Right renal cortex interstitium (tissue), 3 donors: ENCODE data around the gene MEAK7. TPM values are rescaled to one million over a fixed set of nuclear protein-coding genes. Genes with fewer than 3 reads are reported as not detected.
"Not testable (repeated sequence)": the region's sequence is repeated elsewhere in the genome, so short reads cannot be mapped to it uniquely, and the experiment has no call there.

ENCODE experiments used
- DNase-seq, 3 donors: peaks; one replicate each; pipeline ENCODE4 v3.0.0-alpha.2; 2013; ENCODE audit warnings: low read depth in 3 of 3, low spot score in 2 of 3
- polyA plus RNA-seq, 3 donors: library from polyadenylated mRNA; unstranded; fragments of 120-200 nt; gene quantifications; one replicate each; pipeline ENCODE4 v1.2.1, GENCODE V29; 2013; ENCODE audit not compliant: insufficient read length in 3 of 3

The MEAK7 gene
- polyA plus RNA-seq, 3 donors: 16.7 to 19.0 (median 17.4) TPM

DNA sequence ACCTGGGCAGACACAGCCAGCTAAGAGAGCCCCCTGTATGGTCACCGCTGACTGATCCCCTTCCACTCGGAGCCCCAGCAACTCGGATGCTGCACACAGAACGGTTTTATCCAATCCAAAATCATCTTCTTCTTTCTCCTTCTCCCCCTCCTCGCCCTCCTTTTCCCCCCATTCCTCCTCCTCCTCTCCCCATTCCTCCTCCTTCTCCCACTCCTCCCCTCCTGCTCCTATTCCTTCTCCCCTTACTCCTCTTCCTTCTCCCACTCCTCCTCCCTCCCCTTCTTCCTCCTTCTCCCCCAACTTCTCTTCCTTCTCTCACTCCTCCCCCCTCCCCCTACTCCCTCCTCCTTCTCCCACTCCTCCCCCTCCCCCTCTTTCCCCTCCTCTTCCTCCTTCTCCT lies 30.4 kb upstream of the MEAK7 start:
- DNase-seq: no peak

DNA sequence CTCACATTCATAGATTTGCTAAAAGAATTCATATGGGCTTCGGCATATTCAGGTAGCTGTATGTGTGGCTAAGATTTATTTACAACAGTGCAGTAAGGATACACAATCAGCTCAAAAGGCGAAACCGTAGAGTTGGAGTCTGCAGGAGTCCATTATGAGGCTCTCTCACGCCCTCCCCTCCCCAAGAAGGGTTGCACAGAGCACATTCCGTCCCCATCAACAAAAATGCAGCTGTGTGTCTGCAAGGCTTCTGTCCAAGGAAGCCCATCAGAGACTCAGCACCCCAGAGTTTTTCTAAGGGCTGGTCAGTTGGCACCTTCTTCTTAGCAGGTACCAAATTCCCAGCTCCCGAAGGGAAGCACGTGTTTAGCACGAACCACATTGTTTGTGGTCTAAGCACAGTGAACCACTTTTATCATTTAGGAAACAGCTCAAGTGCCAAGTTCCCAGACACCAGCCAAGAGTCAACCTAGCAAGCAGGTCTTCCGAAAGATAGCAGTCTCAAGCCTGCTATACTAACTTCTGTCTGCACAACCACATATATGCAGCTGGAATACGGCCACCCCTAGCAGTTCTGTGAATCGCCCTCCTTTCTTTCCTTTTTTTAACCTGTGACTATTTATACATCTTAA lies 28.5 kb upstream of the MEAK7 start:
- no peak for DNase-seq

DNA sequence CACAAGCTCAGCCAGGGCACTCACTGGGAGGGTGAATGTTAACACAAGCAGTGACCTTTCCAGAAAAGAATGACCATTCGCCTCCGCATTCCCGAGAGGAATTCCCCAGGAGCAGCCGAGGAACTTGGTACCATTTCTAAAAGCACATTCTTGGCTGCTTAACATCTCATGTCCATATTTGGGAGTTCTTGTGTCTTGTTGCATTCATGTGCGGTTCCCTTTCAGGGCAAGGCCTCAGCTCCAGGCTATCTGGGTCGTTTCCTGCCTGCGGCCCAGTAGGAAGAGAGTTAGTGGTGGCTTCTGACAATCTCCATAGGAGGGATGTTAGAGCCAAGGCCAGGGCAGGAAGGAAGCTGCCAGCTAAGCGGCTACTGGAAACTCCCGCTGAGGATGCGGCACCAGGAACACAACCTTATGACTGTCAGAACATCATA lies 27.8 kb upstream of the MEAK7 start:
- no peak for DNase-seq

DNA sequence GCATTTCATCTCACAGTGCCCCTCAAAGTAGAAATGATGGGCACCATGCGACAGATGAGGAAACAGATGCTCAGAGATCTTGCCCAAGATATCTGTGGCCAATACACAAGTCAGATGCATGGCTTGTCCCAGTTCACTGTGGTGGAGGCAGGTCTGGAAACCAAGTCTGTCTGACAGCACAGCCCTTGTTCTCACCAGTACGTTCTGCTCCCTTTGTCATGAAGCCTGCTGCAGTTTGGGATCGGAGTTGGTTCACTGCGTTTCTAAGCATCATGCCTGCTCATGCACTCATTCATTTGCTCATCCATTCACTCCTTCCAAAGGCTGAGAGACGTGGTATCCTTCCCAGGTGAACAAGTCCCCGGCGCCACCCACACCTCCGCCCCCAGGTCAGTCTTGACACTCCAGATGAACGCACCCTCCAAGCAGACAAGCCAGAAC lies 27.2 kb upstream of the MEAK7 start:
- no peak for DNase-seq

DNA sequence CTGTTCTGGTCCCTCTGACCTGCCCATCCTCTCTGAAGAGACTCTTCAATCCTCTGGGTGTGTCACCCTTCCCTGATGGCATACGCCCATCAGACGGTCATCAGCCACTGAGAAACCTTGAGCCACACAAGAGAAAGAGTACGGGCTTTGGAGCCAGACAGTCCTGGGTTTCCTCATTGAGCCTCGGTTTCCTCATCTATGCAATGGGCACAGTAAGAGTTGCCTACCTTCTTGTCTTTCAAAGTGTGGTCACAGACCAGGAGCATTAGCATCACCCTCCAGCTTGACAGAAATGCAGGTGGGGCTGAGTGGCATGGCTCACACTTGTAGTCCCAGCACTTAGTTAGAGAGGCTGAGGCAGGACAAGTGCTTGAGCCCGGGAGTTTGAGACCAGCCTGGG lies 26.1 kb upstream of the MEAK7 start:
- no peak for DNase-seq

DNA sequence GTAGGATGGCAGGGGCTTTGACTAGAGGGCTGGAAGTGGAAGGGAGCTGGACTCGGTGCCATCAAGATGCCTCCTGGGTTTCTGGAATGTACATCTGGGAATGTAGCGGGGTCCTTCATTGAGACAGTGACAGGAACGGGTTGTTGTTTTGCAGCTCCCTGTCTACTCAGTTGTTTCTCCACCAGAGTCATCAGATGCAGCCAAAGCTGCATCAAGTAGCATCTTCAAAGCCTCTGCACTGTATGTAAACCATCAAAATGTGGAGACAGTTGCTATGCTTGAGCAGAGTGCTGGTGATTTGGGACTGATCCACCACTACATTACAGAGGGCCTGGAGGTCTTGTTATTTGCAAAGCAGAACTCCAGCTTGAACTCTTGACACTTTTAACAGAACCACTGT lies 25.1 kb upstream of the MEAK7 start:
- no peak for DNase-seq

DNA sequence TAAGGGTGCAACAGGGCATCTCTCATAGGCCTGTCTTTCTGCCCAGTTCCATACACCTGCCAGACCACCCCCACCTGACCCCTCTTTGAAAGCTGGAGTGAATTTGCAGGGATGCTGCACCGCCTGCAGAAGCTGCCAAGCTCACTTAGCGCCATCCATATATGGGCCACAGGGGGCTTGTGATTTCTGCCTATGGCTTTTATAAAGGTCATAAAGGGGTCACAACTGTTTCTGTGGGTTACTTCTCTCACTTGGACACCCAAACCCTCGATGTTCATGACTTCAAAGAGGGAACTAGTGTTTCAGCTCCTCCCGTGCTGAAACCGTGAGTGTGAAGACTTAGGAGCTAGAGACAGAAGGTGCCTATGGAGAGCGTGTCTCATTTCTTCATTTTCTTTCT lies 23.9 kb upstream of the MEAK7 start:
- DNase-seq: no peak

DNA sequence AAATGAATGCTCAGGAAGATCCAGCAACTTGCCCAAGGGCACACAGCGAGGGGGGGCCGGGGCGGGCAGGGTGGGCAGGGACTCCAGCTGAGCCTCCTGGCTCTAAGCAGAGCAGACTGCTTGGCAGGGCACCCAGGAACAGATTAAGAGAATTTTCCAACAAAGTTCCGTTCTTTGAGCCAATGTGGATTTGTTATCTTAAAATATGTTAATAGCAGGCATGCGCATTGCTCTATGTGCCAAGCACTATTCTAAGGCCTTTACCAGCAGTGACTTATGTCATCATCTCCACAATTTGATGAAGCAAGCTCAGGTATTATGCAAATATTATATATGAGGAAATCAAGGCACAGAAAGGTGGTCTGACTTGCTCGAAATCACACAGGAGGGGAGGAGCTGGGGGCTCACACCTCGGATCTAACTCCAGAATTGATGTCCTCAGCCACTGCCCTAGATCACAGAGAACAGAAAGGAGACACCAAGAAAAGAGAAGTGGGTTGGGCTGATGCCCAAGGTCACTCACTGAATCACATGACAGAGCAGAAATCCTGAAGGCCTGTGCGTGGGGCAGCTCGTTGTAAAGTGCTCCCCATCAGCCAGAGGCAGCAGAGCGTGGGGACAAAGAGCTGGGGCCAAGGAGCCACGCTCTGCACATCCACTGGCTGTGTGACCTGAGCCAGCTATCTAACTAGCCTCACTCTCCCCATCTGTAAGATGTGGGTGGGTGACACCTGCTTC lies 23.2 kb upstream of the MEAK7 start:
- DNase-seq: no peak

DNA sequence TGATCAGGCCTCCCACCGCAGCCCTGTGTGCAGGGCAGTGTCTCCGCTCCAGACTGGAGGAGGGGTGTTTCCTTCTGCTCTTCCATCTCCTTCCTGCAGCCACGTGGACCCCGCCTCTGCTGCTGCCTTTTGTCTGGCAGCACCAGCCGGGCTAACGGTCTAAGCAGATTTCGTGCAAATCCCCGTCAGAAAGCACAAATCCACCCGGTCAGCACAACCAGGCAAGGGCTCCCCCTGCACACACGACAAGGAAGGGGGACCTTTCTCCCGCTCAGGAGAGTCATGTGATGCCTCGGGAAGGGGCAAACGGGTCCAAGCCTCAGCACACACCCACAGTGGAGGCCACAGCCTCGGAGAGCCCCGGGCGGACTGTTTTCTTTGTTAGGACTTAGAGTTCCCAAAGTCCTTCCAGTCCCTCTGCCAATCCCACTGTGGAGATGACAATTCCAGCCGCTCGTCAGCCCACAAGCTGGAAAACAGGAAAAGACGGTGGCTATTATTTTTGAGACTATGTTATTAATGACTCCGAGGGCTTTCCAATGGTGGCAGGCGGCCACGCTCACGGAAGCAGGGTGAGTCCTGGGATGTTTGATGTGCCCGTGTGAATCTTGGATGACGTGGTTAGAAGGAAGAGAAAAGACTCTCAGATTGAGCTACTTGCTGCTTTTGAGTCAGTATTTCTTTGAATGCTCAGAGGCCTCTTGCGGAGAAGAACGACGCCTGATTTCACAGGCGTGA lies 22.5 kb upstream of the MEAK7 start:
- DNase-seq: no peak

DNA sequence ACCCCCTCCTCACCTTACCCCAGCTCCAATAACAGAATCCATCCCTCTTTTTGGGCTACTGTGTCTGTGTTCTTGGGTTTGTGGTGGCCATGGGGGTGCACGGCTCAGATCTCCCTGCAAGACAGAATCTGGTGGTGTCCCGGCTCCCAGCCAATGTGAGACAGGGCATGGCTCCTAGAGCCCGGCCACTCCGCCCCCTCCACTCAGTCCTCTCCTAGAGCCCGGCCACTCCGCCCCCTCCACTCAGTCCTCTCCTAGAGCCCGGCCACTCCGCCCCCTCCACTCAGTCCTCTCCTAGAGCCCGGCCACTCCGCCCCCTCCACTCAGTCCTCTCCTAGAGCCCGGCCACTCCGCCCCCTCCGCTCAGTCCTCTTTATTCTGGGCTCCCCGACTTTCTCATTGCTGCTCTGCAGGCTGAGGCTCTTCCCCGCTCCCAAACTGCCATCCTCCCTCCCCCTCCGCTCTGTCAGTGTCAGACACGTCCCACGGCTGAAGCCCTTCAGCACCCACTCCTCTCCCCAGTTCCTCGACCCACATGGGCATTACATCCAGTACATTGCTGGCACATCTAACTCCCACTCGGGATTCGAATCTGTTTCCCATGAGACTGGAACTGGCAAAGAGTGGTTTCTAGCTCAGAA lies 20.6 kb upstream of the MEAK7 start:
- not testable (repeated sequence) for DNase-seq

DNA sequence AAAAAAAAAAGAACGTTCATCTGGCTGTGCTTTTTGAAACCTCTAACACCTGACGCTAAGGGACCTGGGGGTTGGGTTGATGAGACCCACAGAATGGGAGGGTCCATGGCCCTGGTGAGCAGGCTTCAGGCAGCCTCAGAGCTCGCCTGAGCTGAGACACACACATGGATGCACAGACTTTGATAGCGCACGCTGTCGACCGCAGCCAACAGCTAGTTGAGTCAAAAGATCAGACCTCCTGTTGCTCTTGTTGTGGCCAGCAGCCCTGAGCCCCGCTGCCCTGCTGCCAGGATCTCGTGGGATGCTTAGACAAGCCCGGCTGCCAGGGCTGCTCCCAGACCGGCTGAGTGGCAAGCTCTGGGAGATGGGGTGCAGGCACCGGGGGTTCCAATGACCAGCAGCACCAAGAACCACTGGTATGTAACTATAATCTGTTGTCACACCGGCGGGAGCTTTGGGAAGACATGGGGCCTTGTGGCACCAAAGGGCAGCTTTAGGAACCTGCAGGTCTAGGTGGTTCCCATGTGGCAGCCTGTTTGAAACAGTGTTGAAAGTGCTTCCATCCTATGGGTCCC lies 20.0 kb upstream of the MEAK7 start:
- no peak for DNase-seq

DNA sequence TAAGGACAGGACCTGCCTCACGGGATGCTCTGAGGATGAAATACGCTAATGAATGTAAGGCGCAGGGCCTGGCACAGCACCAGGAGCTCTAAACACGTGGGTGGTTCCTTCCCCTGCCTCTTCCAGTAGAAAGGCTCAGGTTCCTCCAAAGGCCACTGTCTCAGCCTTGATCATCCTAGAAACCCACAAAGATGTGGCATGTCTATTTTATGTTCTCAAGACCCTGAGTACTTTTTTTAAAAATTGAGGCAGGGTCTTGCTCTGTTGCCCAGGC lies 17.0 kb upstream of the MEAK7 start:
- DNase-seq: no peak

DNA sequence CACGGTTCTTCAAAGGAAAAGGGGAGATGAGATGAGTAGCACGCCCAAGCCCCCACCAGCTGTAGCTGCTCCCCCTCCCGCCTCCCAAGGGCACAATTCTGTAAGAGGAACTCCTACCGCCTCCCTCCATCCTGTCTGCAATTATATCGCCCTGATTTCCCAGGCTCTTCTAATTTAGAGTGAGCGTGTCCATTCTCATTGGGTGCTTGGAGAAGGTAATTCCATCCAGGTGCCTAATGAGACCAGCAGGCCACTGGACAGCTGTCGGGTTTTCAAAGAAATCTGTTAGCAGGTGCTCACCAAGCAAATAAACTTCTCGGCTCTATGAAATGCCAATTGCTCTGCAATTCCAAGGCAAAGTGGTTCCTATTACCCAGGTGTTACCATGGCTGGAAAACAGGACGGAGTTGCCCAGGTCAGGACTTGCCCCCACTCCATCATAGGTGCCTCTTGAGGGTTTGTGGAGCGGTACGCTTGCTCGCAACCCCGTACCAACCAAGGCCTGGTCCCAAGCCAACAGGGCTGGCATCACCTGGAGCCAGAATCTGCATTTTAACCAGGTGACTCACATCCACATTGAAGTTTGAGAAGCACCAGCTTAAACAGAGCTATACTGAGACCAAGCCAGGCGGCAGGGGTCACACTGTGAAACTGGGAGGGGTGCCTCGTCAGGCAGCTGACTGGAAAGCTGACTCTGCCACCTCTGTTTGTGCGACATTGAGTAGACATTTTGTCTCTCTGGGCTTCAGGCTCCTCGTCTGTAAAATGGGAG lies 16.5 kb upstream of the MEAK7 start:
- no peak for DNase-seq

DNA sequence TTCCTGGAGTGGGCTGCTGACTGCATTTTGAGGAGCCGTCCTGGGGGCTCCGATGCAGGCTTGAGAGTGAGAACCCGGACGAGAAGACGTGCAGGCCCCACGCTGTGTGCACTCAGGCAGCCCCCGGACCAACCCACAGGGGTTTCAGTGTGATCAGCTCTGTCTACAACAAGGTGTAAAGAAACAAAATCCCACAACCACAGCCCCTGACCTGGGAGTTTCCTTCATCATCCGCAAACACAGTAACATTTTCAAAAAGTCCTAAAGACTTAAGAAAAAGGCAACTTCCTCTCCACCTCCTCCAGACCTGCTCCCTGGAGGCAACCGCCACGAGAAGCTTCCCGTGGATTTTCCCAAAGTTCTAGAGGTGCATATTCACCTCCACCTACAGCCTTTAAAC lies 15.4 kb upstream of the MEAK7 start:
- no peak for DNase-seq

DNA sequence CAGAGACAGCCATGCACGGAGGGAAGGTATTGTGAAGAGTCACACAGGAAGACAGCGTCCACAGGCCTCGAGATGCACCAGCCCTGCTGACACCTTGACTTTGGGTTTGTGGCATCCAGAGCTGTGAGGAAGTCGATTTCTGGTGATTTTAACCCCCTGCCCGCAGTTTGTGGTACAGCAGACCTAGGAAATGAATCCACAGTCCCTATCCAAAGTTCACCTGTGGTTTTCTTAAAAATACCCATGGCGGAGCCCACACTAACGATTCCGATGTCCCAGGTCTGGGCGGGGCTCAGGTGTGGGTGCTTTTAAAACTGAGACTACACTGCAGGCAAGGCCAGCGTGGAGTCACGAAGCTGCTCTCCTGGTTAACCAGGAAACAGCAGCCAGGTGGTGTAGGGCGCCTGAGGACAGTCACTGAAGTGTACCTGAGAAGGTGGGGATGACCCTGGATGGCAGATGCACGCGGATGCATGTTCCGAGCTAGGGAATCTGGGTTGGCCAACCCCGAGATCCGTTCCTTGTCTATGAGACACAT lies 14.4 kb upstream of the MEAK7 start:
- no peak for DNase-seq

DNA sequence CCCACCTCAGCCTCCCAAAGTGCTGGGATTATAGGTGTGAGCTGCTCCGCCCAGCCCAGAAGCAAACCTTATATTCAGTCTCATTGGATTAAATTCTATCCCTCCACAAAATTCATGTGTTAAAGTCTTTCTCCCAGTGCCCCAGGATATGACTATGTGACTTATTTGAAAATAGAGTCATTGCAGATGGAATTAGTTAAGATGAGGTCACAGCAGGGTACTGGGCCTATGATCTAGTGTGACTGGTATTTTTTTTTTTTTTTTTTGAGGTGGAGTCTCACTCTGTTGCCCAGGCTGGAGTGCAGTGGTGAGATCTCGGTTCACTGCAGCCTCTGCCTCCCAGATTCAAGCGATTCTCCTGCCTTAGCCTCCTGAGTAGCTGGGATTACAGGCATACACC lies 13.8 kb upstream of the MEAK7 start:
- DNase-seq: not testable (repeated sequence)

DNA sequence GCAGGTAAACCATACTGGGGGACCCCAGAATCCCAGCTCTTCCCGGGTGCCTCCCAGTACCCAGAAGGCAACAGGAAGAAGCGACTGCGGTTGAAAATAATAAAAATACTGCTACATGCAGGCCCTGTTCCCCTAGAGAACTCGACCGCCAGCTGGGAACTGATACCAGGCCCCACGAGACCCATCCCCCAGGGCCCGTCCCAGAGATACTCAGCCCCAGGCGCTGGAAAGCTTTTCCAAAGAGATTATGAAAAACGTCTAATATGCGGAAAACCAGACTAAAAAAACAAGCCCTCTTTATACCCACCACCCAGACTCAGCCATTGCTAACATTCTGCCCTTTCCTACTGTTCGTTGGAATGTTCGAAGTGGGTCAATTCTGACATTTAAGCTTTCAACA lies 12.9 kb upstream of the MEAK7 start:
- no peak for DNase-seq

DNA sequence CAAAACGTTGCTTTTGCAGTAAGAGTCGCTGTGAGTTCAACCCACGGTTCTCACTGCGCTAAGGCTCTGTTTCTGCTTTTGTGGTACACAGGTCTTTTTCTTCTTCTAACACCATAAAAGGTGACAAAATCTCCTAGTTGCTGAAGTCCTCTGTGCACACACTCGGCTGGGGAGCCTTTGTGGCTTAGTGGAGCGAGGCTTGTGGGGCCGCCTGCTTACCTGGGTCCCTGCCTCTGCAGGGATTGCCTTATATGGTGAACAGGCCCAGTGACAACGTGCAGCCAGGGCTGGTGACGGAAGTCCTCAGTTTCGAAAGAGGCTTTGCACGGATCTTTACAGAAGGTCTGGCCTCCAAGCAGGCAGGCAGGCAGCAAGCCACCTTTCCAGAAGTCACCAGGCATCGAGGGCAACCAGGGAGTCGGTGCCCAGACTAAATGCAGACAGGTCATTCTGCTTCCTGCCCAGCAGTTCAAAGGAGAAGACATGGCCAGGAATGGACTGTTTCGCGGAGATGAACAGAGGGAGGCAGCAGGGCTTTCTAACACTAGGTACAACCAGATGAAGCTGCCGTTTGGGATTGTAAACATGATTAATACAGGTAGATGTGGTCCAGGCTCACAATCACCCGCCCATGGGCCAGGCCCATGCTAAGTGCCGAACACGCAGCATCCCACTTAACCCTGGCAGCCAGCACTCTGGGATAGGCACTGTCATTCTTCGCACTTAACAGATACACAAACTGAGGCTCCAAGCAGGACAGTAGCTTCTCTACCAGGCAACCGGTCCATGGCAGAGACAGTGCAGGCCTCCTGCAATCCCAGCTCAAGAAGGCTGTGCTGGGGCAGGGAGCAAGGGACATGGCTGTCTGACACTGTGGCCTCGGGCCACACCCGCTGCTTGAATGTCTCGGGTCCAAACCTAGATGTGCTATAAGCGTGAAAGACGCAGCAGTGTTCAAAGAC lies 10.7 kb upstream of the MEAK7 start:
- DNase-seq: no peak

DNA sequence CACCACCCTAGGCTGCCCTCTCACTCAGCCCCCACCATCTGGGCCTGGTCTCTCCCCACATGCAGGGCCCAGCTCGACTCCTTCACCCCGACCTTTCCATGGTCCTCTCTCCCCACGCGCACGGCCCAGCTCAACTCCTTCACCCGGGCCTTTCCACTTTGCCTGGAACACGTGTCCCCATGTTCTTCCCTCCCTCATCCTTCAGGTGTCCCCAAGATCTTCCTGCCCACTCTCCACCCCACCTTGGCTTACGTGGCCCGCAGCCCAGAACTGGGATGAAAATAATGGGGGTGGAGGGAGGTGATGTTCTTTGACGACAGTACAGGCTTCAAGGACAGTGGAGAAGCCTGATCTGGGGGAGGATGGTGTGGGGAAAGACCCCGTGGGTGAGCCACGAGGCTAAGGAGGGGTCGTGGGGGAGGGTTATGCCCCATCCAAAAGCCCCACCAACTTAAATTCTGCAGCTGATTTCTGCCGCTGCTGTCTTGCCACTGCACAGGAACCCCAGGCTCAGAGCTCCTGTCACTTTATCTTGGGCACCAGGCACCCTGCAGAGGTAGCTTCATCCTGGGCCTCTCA lies 9.9 kb upstream of the MEAK7 start:
- DNase-seq: no peak
